GM18858 (cell line): Measurements from ENCODE around the gene TIMD4.
"Not testable (repeated sequence)": the region's sequence is repeated elsewhere in the genome, so short reads cannot be mapped to it uniquely, and the experiment has no call there.

Experiments used
- ATAC-seq: cut with Tn5 transposase; IDR thresholded peaks from one replicate; pipeline ENCODE4 v1.9.1; 2021; ENCODE audit not compliant: unreplicated experiment

Gene TIMD4

DNA sequence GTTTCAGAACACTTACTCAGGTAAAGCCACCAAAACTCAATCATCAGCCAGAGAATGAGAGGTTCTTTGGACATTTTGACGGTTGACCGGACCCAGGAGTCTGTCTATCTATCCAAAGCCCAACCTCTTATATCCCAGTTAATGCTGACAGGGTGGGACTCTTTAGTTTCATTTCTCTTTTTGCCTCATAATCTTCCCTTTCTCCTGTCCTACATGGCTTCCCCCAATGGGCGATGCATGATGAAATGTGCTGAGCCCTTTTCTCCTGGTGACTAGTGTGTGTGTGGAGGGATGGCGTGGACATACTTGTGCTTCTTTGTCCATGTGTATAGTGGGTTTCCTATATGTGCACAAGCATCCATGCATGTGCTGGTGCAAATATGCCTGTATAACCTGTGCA, at the start of gene TIMD4:
TIMD4 (minus strand) TSS at position 102 of the 400 bp plus-strand sequence; CDS start at position 74, 28 bp downstream.
- ATAC-seq = no peak

DNA sequence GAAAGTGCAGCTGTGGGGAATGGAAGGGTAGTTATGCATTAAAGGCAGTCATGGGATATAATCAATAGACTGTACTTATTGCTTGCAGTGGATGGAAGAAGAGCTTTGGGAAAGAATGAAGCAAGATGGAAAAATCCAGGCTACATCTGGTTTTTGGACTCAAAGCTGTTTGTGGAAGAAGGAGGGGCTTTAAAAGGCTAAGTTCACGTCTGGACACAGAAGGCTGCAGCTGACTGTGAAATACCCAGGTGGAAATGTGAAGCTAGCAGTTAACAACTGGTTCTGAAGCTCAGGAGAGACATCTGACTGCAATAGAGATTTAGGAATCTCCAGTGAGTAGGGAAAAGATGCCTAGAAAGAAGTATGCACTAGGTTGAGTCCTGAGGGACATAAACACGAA, 43.2 kb upstream of the TIMD4 start:
- no peak for ATAC-seq

- no peak for ATAC-seq
Observed at GRCh38 chr5:157004893-157005551, 42.0 kb upstream of the TIMD4 start.

- ATAC-seq = no peak
Observed at GRCh38 chr5:156991714-156992113, 28.7 kb upstream of the TIMD4 start.

- no peak for ATAC-seq
Observed at GRCh38 chr5:156984064-156984463, 21.0 kb upstream of the TIMD4 start.

- ATAC-seq = no peak
Observed at GRCh38 chr5:156981481-156981880, 18.5 kb upstream of the TIMD4 start.

DNA sequence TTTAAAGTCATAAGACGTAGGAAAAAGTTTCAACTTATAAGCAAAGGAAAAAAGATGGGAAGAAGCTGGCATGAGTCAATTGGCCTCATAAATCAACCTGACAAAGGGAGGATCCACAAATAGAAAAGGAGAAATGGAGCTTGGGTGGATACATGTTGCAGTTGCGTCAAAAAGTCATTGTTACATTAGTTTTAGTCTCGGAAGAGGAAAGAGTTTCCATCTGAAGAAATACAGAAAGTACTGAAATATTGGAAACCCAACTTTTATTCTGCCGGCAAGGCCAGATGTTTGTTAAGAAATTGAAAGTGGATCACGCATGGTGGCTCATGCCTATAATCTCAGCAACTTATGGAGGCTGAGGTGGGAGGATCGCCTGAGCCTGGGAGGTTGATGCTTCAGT, 11.3 kb upstream of the TIMD4 start:
- ATAC-seq = no peak

DNA sequence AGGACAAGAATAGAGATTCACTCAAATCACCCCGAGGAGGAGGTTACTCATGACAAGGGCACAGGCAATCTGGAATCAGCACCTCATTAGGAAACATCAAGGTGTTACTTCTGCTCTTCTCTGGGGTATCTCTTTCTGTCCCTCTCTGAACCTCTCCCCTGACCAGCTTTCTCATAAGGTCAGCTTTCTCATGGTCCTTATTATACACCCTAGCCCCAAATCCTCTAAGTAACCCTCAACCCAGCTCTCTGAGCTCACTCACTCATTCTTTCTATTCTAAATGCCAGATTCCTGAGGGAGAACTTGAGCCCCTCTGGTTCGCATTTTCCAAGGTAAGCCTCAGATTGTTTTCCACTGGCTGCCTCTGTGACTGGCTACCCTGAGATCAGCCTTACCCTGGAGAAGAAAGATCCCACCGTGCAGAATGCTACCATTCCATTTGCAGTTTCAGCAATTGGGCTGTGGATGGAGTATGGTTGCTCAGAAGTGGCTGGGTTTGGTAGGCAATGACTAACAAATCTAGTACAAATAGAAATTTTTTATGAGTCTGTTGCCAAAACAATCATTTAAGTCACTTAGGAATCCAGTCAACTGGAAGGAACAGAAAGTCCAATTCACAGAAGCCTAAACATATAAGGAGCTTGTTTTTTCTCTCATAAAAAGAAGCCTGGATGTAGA, 9.0 kb upstream of the TIMD4 start:
- ATAC-seq = no peak

DNA sequence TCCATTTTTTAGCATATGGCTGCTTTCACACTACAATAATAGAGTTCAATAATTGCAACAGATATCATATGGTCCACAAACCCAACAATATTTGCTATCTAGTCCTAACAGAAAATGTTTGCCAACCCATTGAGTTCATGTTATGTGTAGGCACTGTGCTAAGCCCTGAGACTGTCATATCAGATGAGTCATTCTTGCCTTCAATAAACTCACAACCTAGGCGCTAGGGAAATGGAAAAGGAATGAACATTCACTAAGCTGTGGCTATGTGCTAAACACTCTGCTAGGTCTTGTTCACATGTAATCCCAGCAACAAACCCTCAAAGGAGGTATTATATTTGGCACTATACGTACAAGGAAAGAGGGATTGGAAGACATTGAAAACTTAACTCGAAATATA, 8.4 kb upstream of the TIMD4 start:
- no peak for ATAC-seq

- not testable (repeated sequence) for ATAC-seq
Observed at GRCh38 chr5:156967386-156967785, 4.4 kb upstream of the TIMD4 start.

GRCh38 chr5:156956321-156956720, 6.7 kb downstream of the TIMD4 start:
- ATAC-seq = no peak

DNA sequence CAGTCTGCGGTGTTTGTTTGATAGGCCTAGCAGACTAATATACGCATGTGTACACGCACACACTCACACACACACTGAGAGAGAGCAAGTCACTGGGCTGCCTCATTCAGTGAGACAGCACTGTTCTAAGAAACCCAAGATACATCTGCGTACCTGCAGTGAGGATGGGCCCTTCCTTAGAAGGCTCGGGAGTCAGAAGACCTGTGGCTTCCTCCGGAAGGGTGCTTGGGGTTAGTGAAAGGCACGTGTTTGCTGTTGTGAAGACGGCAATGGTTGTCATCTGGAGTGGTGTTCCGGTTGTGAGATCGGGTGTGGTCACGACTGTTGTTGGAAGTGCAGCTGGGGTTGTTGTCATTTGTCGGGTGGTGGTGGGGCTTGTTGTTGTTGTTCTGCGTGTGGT, 11.7 kb downstream of the TIMD4 start:
- no peak for ATAC-seq

DNA sequence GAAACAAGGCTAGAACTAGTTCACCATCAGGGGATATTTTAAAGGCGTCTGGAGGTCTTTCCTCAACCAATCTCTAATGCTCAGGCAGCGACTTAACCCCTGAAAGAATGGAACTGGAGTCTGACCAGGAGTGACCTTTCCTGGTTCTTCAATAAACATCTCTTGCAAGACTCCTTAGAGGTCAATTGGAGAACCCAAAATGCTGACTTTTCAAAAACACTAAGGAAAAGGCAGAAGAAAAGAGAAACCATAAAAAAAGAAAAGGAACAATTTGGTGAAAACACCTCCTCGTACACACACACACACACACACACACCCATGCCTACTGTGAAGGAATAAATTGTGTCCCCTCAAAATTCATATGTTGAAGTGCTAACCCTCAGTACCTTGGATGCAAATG, 12.3 kb downstream of the TIMD4 start:
- no peak for ATAC-seq

DNA sequence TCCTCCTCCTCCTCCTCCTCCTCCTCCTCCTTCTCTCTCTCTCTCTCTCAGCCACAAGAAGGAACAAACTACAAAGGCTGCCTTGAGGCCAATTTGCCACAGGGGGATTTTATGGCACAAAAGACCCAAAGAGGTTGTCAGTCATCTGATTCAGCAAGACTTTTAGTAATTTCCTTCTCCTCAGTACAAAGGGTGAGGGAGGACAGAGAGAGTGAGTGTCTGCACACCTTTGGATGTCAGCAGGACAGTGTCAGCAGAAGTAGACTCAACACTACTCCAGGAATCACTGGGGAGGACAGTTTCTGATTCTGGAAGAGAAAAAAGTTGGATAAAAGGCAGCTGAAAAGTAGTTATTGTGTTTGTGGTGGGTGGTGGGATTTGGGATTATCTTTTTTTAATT, 13.6 kb downstream of the TIMD4 start:
- no peak for ATAC-seq

DNA sequence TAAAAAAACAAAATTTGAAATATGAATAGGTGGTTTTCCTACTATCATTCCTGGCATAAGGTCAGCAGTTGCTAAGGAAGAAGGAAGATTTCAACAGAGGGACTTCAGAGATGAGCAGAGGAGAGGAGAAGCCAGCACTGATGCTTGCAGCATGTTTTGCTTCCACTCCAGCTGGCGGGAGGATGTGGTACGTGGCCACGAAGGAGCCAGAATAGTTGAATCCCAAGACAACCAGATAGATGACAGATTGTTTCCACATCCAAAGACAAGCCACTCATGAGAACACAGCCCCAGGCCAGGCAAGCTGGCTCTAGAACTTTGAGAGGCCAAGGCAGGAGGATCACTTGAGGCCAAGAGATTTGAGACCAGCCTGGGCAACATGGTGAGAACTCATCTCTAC, 15.1 kb downstream of the TIMD4 start:
- no peak for ATAC-seq

DNA sequence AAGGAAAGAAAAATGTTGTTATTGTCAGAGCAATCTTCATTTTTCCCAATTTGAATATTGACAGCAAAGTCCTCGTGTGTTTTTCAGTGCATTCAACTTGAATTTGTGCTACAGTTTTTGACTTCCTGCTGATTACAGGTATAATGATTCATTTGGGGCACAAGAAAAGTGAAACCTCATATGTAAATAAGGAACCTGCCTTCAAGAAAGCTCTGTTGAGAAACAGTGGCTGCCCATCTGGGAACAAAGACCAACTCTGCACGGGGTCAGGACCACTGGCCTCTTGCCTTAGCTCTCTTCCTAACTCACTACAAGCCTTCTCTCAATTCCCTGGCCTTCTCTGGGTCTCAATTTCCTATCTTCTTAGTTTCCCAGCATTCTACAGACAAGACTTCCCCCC, 21.0 kb downstream of the TIMD4 start:
- ATAC-seq = peak; percentile 95

DNA sequence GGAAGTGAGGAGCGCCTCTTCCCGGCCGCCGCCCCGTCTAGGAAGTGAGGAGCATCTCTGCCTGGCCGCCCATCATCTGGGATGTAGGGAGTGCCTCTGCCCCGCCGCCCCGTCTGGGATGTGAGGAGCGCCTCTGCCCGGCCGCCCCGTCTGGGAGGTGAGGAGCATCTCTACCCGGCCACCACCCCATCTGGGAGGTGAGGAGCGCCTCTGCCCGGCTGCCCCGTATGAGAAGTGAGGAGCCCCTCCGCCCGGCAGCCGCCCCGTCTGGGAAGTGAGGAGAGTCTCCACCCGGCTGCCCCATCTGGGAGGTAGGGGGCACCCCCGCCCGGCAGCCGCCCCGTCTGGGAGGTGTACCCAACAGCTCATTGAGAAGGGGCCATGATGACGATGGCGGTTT, 22.6 kb downstream of the TIMD4 start:
- not testable (repeated sequence) for ATAC-seq

DNA sequence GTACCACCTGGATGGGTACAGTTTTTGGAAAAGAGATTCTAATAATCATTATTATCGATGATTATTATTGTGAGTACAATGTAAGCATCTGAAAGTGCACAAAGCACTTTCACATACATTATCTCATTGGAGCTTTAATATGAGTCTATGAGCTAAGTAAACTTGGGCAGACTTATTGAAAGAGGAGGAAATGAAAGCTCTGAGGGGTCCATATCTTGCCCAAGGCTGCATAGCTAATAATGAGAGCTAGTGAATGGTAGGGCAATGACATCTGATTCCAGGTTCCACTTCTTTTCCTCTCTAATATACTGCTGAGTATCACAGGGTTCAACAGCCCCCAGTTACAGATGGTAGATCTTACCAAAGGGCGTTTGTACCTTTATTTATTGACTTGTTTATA, 26.1 kb downstream of the TIMD4 start:
- no peak for ATAC-seq

DNA sequence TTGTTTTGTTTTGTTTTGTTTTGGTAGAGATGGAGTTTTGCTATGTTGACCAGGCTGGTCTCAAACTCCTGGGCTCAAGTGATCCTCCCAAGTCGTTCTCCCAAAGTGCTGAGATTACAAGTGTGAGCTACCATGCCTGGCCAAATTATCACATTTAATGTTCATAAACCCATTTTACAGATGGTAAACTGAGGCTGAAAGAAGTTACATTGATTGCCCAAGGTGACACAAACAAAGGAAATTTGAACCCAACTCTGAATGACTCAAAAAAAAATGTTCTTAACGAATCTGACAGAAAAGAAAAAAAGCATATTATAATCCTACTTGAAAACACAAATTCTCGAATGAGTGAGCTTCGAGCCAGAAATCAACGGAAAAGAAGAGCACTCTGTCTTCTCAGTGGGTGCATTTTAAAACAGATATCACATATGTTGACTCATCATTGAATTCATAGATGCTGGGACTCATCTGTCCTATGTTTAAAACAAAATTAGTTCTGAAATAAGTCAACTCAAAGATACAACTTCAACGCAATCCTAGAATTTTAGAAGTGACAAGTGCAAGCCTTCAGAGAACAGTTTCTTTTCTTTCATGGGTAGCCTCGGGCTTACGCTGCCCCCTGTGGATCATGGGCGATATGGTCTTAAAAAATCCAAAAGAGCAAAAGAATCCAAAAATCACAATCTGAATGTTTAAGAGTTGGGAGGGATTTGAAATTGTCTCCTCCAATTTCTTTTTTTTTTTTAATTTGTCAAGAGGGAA, 28.4 kb downstream of the TIMD4 start:
- peak; percentile 33 for ATAC-seq

DNA sequence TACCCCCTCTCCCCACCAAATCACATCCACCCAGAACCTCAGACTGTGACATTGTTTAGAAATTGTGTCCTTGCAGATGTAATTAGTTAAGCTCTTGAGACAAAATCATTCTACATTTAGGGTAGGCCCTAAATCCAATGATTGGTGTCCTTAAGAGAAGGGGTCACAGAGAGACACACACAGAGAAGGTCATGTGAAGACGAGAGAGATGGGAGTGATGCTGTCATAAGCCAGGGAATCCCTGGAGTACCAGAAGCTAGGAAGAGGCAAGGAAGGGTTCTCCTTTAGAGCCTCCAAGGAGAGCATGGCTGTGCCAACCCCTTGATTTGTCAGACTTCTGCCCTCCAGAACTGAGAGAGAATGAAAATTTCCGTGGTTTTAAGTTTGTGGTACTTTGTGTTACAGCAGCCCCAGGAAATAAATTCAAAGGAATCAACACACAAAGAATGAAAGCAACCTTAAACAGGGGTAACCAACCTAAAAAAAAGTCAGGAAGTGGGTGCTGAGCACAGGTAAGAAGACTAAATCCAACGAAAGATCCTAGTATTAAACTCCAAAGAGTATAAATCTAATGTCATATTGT, 33.6 kb downstream of the TIMD4 start:
- no peak for ATAC-seq

GRCh38 chr5:156927545-156927944, 35.5 kb downstream of the TIMD4 start:
- no peak for ATAC-seq

DNA sequence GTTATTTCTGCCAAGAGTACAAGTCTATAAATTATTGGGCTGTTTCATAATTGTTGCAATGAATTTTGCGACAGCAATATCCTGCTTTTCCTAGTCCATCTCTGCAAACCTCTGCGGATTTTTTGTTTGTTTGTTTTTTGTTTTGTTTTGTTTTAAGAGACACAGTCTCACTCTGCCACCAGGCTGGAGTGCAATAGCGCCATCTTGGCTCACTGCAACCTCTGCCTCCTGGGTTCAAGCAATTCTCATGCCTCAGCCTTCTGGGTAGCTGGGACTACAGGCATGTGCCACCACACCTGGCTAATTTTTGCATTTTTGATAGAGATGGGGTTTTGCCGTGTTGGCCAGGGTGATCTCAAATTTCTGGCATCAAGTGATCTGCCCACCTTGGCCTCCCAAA, 37.3 kb downstream of the TIMD4 start:
- ATAC-seq = not testable (repeated sequence)
